Measurements from ENCODE around the gene SOHLH2.

DNA sequence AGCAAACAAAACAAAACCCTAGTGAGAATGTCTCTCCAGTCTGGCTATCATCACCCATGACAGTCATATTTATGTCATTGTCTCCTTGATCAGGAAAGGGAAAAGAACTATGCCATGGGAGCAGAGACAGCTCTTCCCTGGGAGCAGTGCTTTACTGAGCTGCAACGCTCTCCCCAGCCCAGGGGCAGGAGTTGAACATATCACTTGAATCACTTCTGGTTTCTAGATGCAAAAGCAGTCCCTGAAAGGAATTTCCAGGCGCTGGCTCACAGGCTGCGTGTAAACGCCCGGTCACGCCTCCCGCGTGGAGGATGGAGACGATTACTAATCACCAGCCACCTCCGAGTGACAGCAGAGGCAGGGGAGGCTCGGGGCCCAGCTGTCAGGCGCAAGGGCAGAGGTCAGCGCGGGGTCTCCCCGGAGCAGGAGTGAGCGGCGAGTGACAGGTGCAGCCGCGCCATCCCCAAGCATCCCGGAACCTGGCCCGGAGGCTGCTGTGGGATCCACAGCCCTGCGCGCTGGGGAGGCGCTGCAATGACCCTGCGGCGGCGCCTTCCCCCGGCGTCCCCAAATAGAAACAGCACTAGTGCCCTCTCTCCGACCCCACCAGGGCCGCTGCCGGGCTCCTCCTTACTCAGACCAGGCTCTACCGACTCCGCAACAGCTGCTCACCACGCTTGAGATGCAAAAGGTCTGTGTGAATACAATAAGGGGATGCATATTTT is 59.6 kb downstream of the SOHLH2 start:
- TF ChIP-seq CTCF (IDR thresholded peaks at IDR 0.05 in 4 of 5, conservative IDR thresholded peaks at IDR 0.05 in 1 of 5) (no peak), POLR2A (IDR thresholded peaks at IDR 0.05) (no peak)
